GM12892 (cell line): ENCODE measurements around the gene DDX24.

Source experiments
- DNase-seq: peaks from one replicate; pipeline ENCODE4 v3.0.0; 2011; ENCODE audit not compliant: insufficient read length
- FAIRE-seq: peaks from 2 replicates; lab custom pipeline; 2011; peaks lifted over from hg19 to GRCh38; lab: Jason Lieb, UNC
- POLR2A ChIP-seq: IDR thresholded peaks from 2 replicates; pipeline ENCODE4 v1.6.1; 2011; ENCODE audit warnings: low read depth, low read length, control low read depth
- POLR2AphosphoS5 ChIP-seq: IDR thresholded peaks from 2 replicates; pipeline ENCODE4 v1.6.1; 2011; ENCODE audit warnings: low read depth, low read length, control low read depth
- TAF1 ChIP-seq: IDR thresholded peaks from 2 replicates; pipeline ENCODE4 v1.6.1; 2011; ENCODE audit warnings: low read depth, mild to moderate bottlenecking, control low read depth, low read length, borderline replicate concordance

The DDX24 gene

GRCh38 chr14:94031161-94031882 is 49.7 kb downstream of the DDX24 start:
- TF ChIP-seq TAF1 (no peak), POLR2A (no peak), POLR2AphosphoS5 (no peak)
- FAIRE-seq, result no peak
- no peak for DNase-seq

- TF ChIP-seq POLR2AphosphoS5 (no peak), TAF1 (no peak), POLR2A (no peak)
- FAIRE-seq (no peak), DNase-seq (no peak)
Observed at GRCh38 chr14:94030571-94030970, 50.4 kb downstream of the DDX24 start.

GRCh38 chr14:94029671-94030203 is 51.3 kb downstream of the DDX24 start:
- no peak for TF ChIP-seq POLR2A
- no peak for TF ChIP-seq POLR2AphosphoS5
- DNase-seq (no peak), FAIRE-seq (no peak)

- DNase-seq (no peak), FAIRE-seq (no peak)
- TF ChIP-seq TAF1, result no peak
- TF ChIP-seq POLR2AphosphoS5, result no peak
- no peak for TF ChIP-seq POLR2A
Observed at GRCh38 chr14:94029265-94029664, 51.7 kb downstream of the DDX24 start.

GRCh38 chr14:94028450-94028826 is 52.6 kb downstream of the DDX24 start:
- no peak for TF ChIP-seq POLR2A
- TF ChIP-seq TAF1, result no peak
- TF ChIP-seq POLR2AphosphoS5, result no peak
- DNase-seq, result no peak
- FAIRE-seq, result no peak

GRCh38 chr14:94027566-94028449 is 53.2 kb downstream of the DDX24 start:
- TF ChIP-seq POLR2AphosphoS5 (no peak), POLR2A (no peak), TAF1 (no peak)
- DNase-seq (no peak), FAIRE-seq (peak; percentile 48)

GRCh38 chr14:94026889-94027469 is 54.0 kb downstream of the DDX24 start:
- FAIRE-seq (no peak), DNase-seq (no peak)

GRCh38 chr14:94026173-94026888 is 54.7 kb downstream of the DDX24 start, which contains the start of gene OTUB2:
TSS of gene OTUB2 (plus strand) at chr14:94026340. CDS start at chr14:94026538, 198 bp downstream.
- peak; percentile 99 for DNase-seq
- FAIRE-seq, result peak; percentile 99
- TF ChIP-seq TAF1 (no peak), POLR2A (no peak), POLR2AphosphoS5 (no peak)

More at GRCh38 chr14:94026889-94027469, 54.0 kb downstream of the DDX24 start:
- TF ChIP-seq POLR2AphosphoS5 (no peak), TAF1 (no peak), POLR2A (no peak)

- TF ChIP-seq POLR2AphosphoS5 (no peak), POLR2A (no peak), TAF1 (no peak)
- DNase-seq (no peak), FAIRE-seq (no peak)
Observed at GRCh38 chr14:94025720-94026119, 55.3 kb downstream of the DDX24 start.

- FAIRE-seq (no peak), DNase-seq (no peak)
- TF ChIP-seq POLR2AphosphoS5 (no peak), POLR2A (no peak), TAF1 (no peak)
Observed at GRCh38 chr14:94024549-94024948, 56.5 kb downstream of the DDX24 start.

- no peak for FAIRE-seq
- no peak for TF ChIP-seq TAF1
- no peak for TF ChIP-seq POLR2AphosphoS5
- DNase-seq, result no peak
Observed at GRCh38 chr14:94022532-94023411, 58.2 kb downstream of the DDX24 start.
